ENCODE measurements around the gene NAA38. TPM values are rescaled to one million over a fixed set of nuclear protein-coding genes. Genes with fewer than 3 reads are reported as not detected.
A peak's percentile ranks its signal among the peaks of the same experiment; 100 is the strongest.

The NAA38 gene
- total RNA-seq, 1 experiment from 2014 or later: 50.2 TPM

DNA sequence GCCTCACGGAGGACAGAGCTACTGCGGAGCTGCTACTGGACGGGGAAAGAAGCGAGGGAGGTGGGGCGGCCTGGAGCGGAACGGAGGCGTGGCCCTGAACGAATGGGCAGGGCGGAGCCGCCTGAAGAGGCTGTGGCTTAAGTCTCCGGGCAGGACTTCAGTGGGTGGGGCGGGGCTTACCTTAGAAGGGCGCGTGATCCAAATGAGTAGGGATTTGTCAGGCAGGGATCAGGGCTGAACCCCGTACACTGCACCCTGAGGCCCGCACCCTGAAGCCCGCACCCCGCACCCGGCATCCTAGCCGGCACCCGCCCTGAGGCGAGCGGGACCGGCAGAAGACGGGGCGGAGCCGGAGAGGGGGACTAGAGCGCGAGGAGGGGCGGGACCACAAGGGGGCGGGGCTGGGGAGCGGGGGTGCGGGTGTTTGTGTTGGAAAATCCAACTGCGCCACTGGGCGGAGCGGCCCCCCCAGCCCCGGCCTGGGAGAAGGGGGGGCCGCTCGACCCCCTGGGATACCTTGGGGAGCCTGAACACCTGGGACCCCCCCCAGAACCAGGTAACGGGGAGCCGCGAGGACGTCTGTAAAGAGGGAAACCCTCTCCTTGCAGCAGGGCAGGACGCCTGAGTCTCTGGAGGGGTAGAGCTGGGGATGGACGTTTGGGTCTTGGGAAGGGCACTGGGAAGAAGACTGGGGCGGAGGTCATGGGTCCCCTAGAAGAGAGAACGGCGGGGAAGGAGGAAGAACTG lies 23.4 kb downstream of the NAA38 start, which contains the start of gene KDM6B:
TSS of gene KDM6B (plus strand) at position 423 of the 747 bp plus-strand sequence. CDS start 11,338 bp downstream, outside the sequence.
- peaks cover 2% of the 10 kb centered on the region; the same call in 1 of the 2 replicates for H3K4me1 ChIP-seq (ENCODE audit: insufficient read depth, low read length)
- no peak within 1 kb of the TSS for H3K4ac ChIP-seq (ENCODE audit: low read depth, low read length)
- H3T11ph ChIP-seq (ENCODE audit: low read length): no peak within 1 kb of the TSS
- H2BK5ac ChIP-seq (ENCODE audit: insufficient read length, low read length): no peak within 1 kb of the TSS
- no peak within 1 kb of the TSS for H2BK12ac ChIP-seq (ENCODE audit: insufficient read length, low read depth, low read length)
- H3K4me2 ChIP-seq (ENCODE audit: insufficient read depth, insufficient read length, low read length): peak within 1 kb of the TSS; percentile 75
- H2AK5ac ChIP-seq (ENCODE audit: insufficient read length, low read length): no peak within 1 kb of the TSS
- H3K27ac Mint-ChIP-seq: peak within 1 kb of the TSS; percentile 91 to 99 (median 97); a peak in 5 of 7 replicates
- H2BK20ac ChIP-seq (ENCODE audit: low read depth, low read length, poor library complexity, severe bottlenecking): no peak within 1 kb of the TSS
- WGBS (ENCODE audit: extremely low coverage, insufficient read length, low lambda C conversion rate): no CpG with 5 or more reads among the region's 49 CpGs
- H3K27me3 Mint-ChIP-seq (ENCODE audit: low read depth): peaks cover 51% of the 10 kb centered on the region
- no peak within 1 kb of the TSS for H4K8ac ChIP-seq (replicated peaks; ENCODE audit: insufficient read length, low read depth, low read length)
- H2AFZ ChIP-seq (ENCODE audit: low read length): no peak within 1 kb of the TSS
- H3K18ac ChIP-seq (ENCODE audit: insufficient read length, low read depth, low read length): peak within 1 kb of the TSS; percentile 93
- TF ChIP-seq, protein P1, sequence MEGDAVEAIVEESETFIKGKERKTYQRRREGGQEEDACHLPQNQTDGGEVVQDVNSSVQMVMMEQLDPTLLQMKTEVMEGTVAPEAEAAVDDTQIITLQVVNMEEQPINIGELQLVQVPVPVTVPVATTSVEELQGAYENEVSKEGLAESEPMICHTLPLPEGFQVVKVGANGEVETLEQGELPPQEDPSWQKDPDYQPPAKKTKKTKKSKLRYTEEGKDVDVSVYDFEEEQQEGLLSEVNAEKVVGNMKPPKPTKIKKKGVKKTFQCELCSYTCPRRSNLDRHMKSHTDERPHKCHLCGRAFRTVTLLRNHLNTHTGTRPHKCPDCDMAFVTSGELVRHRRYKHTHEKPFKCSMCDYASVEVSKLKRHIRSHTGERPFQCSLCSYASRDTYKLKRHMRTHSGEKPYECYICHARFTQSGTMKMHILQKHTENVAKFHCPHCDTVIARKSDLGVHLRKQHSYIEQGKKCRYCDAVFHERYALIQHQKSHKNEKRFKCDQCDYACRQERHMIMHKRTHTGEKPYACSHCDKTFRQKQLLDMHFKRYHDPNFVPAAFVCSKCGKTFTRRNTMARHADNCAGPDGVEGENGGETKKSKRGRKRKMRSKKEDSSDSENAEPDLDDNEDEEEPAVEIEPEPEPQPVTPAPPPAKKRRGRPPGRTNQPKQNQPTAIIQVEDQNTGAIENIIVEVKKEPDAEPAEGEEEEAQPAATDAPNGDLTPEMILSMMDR (conservative IDR thresholded peaks at IDR 0.05): no peak
- H2BK120ac ChIP-seq (ENCODE audit: low read depth, low read length, poor library complexity, severe bottlenecking): no peak within 1 kb of the TSS
- H4K20me1 ChIP-seq (ENCODE audit: control insufficient read depth, insufficient read depth, insufficient read length): no peaks in the 10 kb centered on the region
- H3K9me3 Mint-ChIP-seq: no peaks in the 10 kb centered on the region
- no peak within 1 kb of the TSS for H4K91ac ChIP-seq (ENCODE audit: insufficient read length, low read depth, low read length)
- peak within 1 kb of the TSS; percentile 81 to 90 for H3K4me3 Mint-ChIP-seq
- H4K5ac ChIP-seq (ENCODE audit: insufficient read length, low read depth, low read length): no peak within 1 kb of the TSS
- H3K14ac ChIP-seq (ENCODE audit: insufficient read depth, low read length): peak within 1 kb of the TSS; percentile 86
- H3K79me1 ChIP-seq (ENCODE audit: insufficient read depth, low read depth, low read length, poor library complexity, severe bottlenecking): no peaks in the 10 kb centered on the region
- H2BK15ac ChIP-seq (ENCODE audit: low read depth, low read length): no peak within 1 kb of the TSS
- H3K4me1 Mint-ChIP-seq: peaks cover 28 to 35% of the 10 kb centered on the region in 2 experiments
- DNase-seq: peak; percentile 97
- H3K27ac ChIP-seq (ENCODE audit: insufficient read length, low read depth, low read length): no peak within 1 kb of the TSS
- peaks cover 31% of the 10 kb centered on the region for H3K23me2 ChIP-seq (ENCODE audit: insufficient read length, low read depth, low read length, poor library complexity, severe bottlenecking)
- no peak within 1 kb of the TSS for H3K23ac ChIP-seq (ENCODE audit: insufficient read length, low read depth, low read length)
- H3K27me3 ChIP-seq (ENCODE audit: insufficient read depth, low read length): peaks cover 15% of the 10 kb centered on the region; the same call in 1 of the 2 replicates
- no peaks in the 10 kb centered on the region for H3K9me3 ChIP-seq (ENCODE audit: control insufficient read depth, low read depth, low read length)
- no peak within 1 kb of the TSS for H3K9ac ChIP-seq (ENCODE audit: extremely low read depth, insufficient read length, low read length)
- no peaks in the 10 kb centered on the region for H3K79me2 ChIP-seq (ENCODE audit: insufficient read depth, low read length)
- no peaks in the 10 kb centered on the region for H3K36me3 Mint-ChIP-seq (ENCODE audit: insufficient read depth in 1 of 3, low read depth in 3 of 3)
- H3K56ac ChIP-seq (ENCODE audit: insufficient read length, low read depth, low read length): no peak within 1 kb of the TSS

Measured in H9 (cell line).